Sigmoid colon (tissue), 4 donors: ENCODE measurements around the gene MLLT6.

ENCODE experiments used
- CTCF ChIP-seq, 4 experiments: fragments of 450-650 bp in 3 of 4; fragments of 200-600 bp in 1 of 4; IDR thresholded peaks; one replicate each; pipeline ENCODE4 v1.5.1; 2016 to 2019; ENCODE audit warnings: antibody characterized with exemption in 4 of 4, mild to moderate bottlenecking in 3 of 4, moderate library complexity in 2 of 4
- EP300 ChIP-seq, 4 donors: sonication (generic); formaldehyde crosslinking; IDR thresholded peaks; one replicate each; pipeline ENCODE4 v1.6.1; 2017; ENCODE audit warnings: antibody characterized with exemption in 4 of 4
- POLR2A ChIP-seq, 2 donors: fragments of 450-650 bp; IDR thresholded peaks; one replicate each; pipeline ENCODE4 v1.6.1; 2016; ENCODE audit warnings: antibody characterized with exemption in 2 of 2, mild to moderate bottlenecking in 2 of 2, moderate library complexity in 2 of 2
- POLR2AphosphoS5 ChIP-seq, 4 donors: sonication (generic); formaldehyde crosslinking; IDR thresholded peaks; one replicate each; pipeline ENCODE4 v1.6.1; 2017; ENCODE audit warnings: antibody characterized with exemption in 4 of 4

GRCh38 chr17:38747463-38748148, 42.5 kb downstream of the MLLT6 start:
- TF ChIP-seq CTCF (IDR thresholded peaks at IDR 0.05) (no peak), EP300 (IDR thresholded peaks at IDR 0.05) (no peak), POLR2AphosphoS5 (IDR thresholded peaks at IDR 0.05) (no peak), POLR2A (IDR thresholded peaks at IDR 0.05) (no peak)
